SU-DHL-6 (cell line): ENCODE results near the gene FBXW7.

Experiments
- EZH2phosphoT487 ChIP-seq: fragments of 200-600 bp; sonication (generic), shearing (Covaris generic); conservative IDR thresholded peaks from 2 replicates; pipeline ENCODE4 v1.6.1; 2018; ENCODE audit warnings: mild to moderate bottlenecking, antibody characterized with exemption, low read length, moderate library complexity, mixed read lengths
- TF ChIP-seq, protein P1 (sequence below): fragments of 200-600 bp; sonication (generic); IDR thresholded peaks from one replicate; pipeline ENCODE4 v1.5.1; 2017; ENCODE audit warnings: antibody characterized with exemption, mild to moderate bottlenecking, low read length, moderate library complexity; ENCODE audit not compliant: insufficient read depth, poor library complexity, severe bottlenecking

- TF ChIP-seq, protein P1, sequence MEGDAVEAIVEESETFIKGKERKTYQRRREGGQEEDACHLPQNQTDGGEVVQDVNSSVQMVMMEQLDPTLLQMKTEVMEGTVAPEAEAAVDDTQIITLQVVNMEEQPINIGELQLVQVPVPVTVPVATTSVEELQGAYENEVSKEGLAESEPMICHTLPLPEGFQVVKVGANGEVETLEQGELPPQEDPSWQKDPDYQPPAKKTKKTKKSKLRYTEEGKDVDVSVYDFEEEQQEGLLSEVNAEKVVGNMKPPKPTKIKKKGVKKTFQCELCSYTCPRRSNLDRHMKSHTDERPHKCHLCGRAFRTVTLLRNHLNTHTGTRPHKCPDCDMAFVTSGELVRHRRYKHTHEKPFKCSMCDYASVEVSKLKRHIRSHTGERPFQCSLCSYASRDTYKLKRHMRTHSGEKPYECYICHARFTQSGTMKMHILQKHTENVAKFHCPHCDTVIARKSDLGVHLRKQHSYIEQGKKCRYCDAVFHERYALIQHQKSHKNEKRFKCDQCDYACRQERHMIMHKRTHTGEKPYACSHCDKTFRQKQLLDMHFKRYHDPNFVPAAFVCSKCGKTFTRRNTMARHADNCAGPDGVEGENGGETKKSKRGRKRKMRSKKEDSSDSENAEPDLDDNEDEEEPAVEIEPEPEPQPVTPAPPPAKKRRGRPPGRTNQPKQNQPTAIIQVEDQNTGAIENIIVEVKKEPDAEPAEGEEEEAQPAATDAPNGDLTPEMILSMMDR: no peak
- TF ChIP-seq EZH2phosphoT487: no peak
Observed at GRCh38 chr4:152323221-152323620, 212.7 kb downstream of the FBXW7 start.
